ENCODE data around the gene GFOD2. TPM values are rescaled to one million over a fixed set of nuclear protein-coding genes. Genes with fewer than 3 reads are reported as not detected.

GFOD2 gene
- total RNA-seq, 1 donor from 2014 or later, result 12.5 TPM

GRCh38 chr16:67676516-67676915, 42.6 kb downstream of the GFOD2 start:
- Histone ChIP-seq H3K27ac (ENCODE audit: low read depth, low read length) (no peak overlapping the region), H3K27me3 (ENCODE audit: control insufficient read depth in 3 of 3, insufficient read depth in 3 of 3, low read length in 3 of 3) (no peaks in the 10 kb centered on the region)

GRCh38 chr16:67675999-67676398, 43.1 kb downstream of the GFOD2 start:
- H3K27me3 ChIP-seq (ENCODE audit: control insufficient read depth in 3 of 3, insufficient read depth in 3 of 3, low read length in 3 of 3), result no peaks in the 10 kb centered on the region
- H3K36me3 ChIP-seq (ENCODE audit: control insufficient read depth in 3 of 3, insufficient read depth in 3 of 3, low read length in 3 of 3), result peaks cover 0 to 5% (median 3%) of the 10 kb centered on the region in 3 donors
- no peaks in the 10 kb centered on the region for H3K9me3 ChIP-seq (ENCODE audit: control insufficient read depth in 3 of 3, low read length in 3 of 3)
- no peak overlapping the region for H3K27ac ChIP-seq (ENCODE audit: low read depth, low read length)
- H3K9ac ChIP-seq (ENCODE audit: low read depth in 1 of 3, low read length in 3 of 3), result no peak overlapping the region
- no peak overlapping the region for H3K4me3 ChIP-seq (ENCODE audit: low read length in 3 of 3)
- H3K4me1 ChIP-seq (ENCODE audit: control insufficient read depth in 3 of 3, insufficient read depth in 3 of 3, low read length in 3 of 3), result peaks cover 15 to 27% (median 22%) of the 10 kb centered on the region in 3 donors

More at GRCh38 chr16:67676516-67676915, 42.6 kb downstream of the GFOD2 start:
- Histone ChIP-seq H3K4me3 (ENCODE audit: low read length in 3 of 3) (no peak overlapping the region), H3K9me3 (ENCODE audit: control insufficient read depth in 3 of 3, low read length in 3 of 3) (no peaks in the 10 kb centered on the region), H3K36me3 (ENCODE audit: control insufficient read depth in 3 of 3, insufficient read depth in 3 of 3, low read length in 3 of 3) (peaks cover 0 to 5% (median 3%) of the 10 kb centered on the region in 3 donors), H3K9ac (ENCODE audit: low read depth in 1 of 3, low read length in 3 of 3) (no peak overlapping the region), H3K4me1 (ENCODE audit: control insufficient read depth in 3 of 3, insufficient read depth in 3 of 3, low read length in 3 of 3) (peaks cover 15 to 27% (median 22%) of the 10 kb centered on the region in 3 donors)

GRCh38 chr16:67675579-67675935, 43.6 kb downstream of the GFOD2 start:
- Histone ChIP-seq H3K9ac (ENCODE audit: low read depth in 1 of 3, low read length in 3 of 3) (no peak overlapping the region), H3K9me3 (ENCODE audit: control insufficient read depth in 3 of 3, low read length in 3 of 3) (no peaks in the 10 kb centered on the region)

GRCh38 chr16:67674851-67675578, 44.1 kb downstream of the GFOD2 start:
- H3K27me3 ChIP-seq (ENCODE audit: control insufficient read depth in 3 of 3, insufficient read depth in 3 of 3, low read length in 3 of 3), result no peaks in the 10 kb centered on the region
- H3K9me3 ChIP-seq (ENCODE audit: control insufficient read depth in 3 of 3, low read length in 3 of 3), result no peaks in the 10 kb centered on the region
- H3K27ac ChIP-seq (ENCODE audit: low read depth, low read length), result peak overlapping the region; percentile 48
- no peak overlapping the region for H3K4me3 ChIP-seq (ENCODE audit: low read length in 3 of 3)
- H3K4me1 ChIP-seq (ENCODE audit: control insufficient read depth in 3 of 3, insufficient read depth in 3 of 3, low read length in 3 of 3), result peaks cover 15 to 27% (median 22%) of the 10 kb centered on the region in 3 donors
- peaks cover 0 to 5% (median 3%) of the 10 kb centered on the region in 3 donors for H3K36me3 ChIP-seq (ENCODE audit: control insufficient read depth in 3 of 3, insufficient read depth in 3 of 3, low read length in 3 of 3)
- peak overlapping the region in 1 of 3 donors; percentile 8 for H3K9ac ChIP-seq (ENCODE audit: low read depth in 1 of 3, low read length in 3 of 3)

More at GRCh38 chr16:67675579-67675935, 43.6 kb downstream of the GFOD2 start:
- Histone ChIP-seq H3K36me3 (ENCODE audit: control insufficient read depth in 3 of 3, insufficient read depth in 3 of 3, low read length in 3 of 3) (peaks cover 0 to 5% (median 3%) of the 10 kb centered on the region in 3 donors), H3K4me1 (ENCODE audit: control insufficient read depth in 3 of 3, insufficient read depth in 3 of 3, low read length in 3 of 3) (peaks cover 15 to 27% (median 22%) of the 10 kb centered on the region in 3 donors), H3K27ac (ENCODE audit: low read depth, low read length) (no peak overlapping the region), H3K4me3 (ENCODE audit: low read length in 3 of 3) (no peak overlapping the region), H3K27me3 (ENCODE audit: control insufficient read depth in 3 of 3, insufficient read depth in 3 of 3, low read length in 3 of 3) (no peaks in the 10 kb centered on the region)

- peak overlapping the region; percentile 78 for H3K27ac ChIP-seq (ENCODE audit: low read depth, low read length)
- H3K4me1 ChIP-seq (ENCODE audit: control insufficient read depth in 3 of 3, insufficient read depth in 3 of 3, low read length in 3 of 3), result peaks cover 15 to 27% (median 22%) of the 10 kb centered on the region in 3 donors
- no peaks in the 10 kb centered on the region for H3K27me3 ChIP-seq (ENCODE audit: control insufficient read depth in 3 of 3, insufficient read depth in 3 of 3, low read length in 3 of 3)
- H3K9me3 ChIP-seq (ENCODE audit: control insufficient read depth in 3 of 3, low read length in 3 of 3), result no peaks in the 10 kb centered on the region
- H3K9ac ChIP-seq (ENCODE audit: low read depth in 1 of 3, low read length in 3 of 3), result peak overlapping the region in 1 of 3 donors; percentile 19
- H3K4me3 ChIP-seq (ENCODE audit: low read length in 3 of 3), result no peak overlapping the region
- H3K36me3 ChIP-seq (ENCODE audit: control insufficient read depth in 3 of 3, insufficient read depth in 3 of 3, low read length in 3 of 3), result peaks cover 0 to 5% (median 3%) of the 10 kb centered on the region in 3 donors
Observed at GRCh38 chr16:67673712-67674580, 45.2 kb downstream of the GFOD2 start.

- no peaks in the 10 kb centered on the region for H3K27me3 ChIP-seq (ENCODE audit: control insufficient read depth in 3 of 3, insufficient read depth in 3 of 3, low read length in 3 of 3)
- H3K4me1 ChIP-seq (ENCODE audit: control insufficient read depth in 3 of 3, insufficient read depth in 3 of 3, low read length in 3 of 3), result peaks cover 19 to 31% (median 24%) of the 10 kb centered on the region in 3 donors
- H3K4me3 ChIP-seq (ENCODE audit: low read length in 3 of 3), result no peak overlapping the region
- peak overlapping the region; percentile 78 for H3K27ac ChIP-seq (ENCODE audit: low read depth, low read length)
- H3K36me3 ChIP-seq (ENCODE audit: control insufficient read depth in 3 of 3, insufficient read depth in 3 of 3, low read length in 3 of 3), result peaks cover 0 to 5% (median 3%) of the 10 kb centered on the region in 3 donors
- H3K9me3 ChIP-seq (ENCODE audit: control insufficient read depth in 3 of 3, low read length in 3 of 3), result no peaks in the 10 kb centered on the region
- H3K9ac ChIP-seq (ENCODE audit: low read depth in 1 of 3, low read length in 3 of 3), result peak overlapping the region in 2 of 3 donors; percentile 19 to 65
Observed at GRCh38 chr16:67672739-67673662, 46.1 kb downstream of the GFOD2 start.

GRCh38 chr16:67672306-67672705, 46.8 kb downstream of the GFOD2 start:
- no peak overlapping the region for H3K4me3 ChIP-seq (ENCODE audit: low read length in 3 of 3)
- no peak overlapping the region for H3K27ac ChIP-seq (ENCODE audit: low read depth, low read length)
- H3K9ac ChIP-seq (ENCODE audit: low read depth in 1 of 3, low read length in 3 of 3), result no peak overlapping the region
- H3K27me3 ChIP-seq (ENCODE audit: control insufficient read depth in 3 of 3, insufficient read depth in 3 of 3, low read length in 3 of 3), result no peaks in the 10 kb centered on the region
- no peaks in the 10 kb centered on the region for H3K9me3 ChIP-seq (ENCODE audit: control insufficient read depth in 3 of 3, low read length in 3 of 3)
- peaks cover 0 to 5% (median 3%) of the 10 kb centered on the region in 3 donors for H3K36me3 ChIP-seq (ENCODE audit: control insufficient read depth in 3 of 3, insufficient read depth in 3 of 3, low read length in 3 of 3)
- peaks cover 26 to 38% (median 31%) of the 10 kb centered on the region in 3 donors for H3K4me1 ChIP-seq (ENCODE audit: control insufficient read depth in 3 of 3, insufficient read depth in 3 of 3, low read length in 3 of 3)

- Histone ChIP-seq H3K36me3 (ENCODE audit: control insufficient read depth in 3 of 3, insufficient read depth in 3 of 3, low read length in 3 of 3) (peaks cover 0 to 2% (median 0%) of the 10 kb centered on the region in 3 donors), H3K9ac (ENCODE audit: low read depth in 1 of 3, low read length in 3 of 3) (no peak overlapping the region), H3K4me3 (ENCODE audit: low read length in 3 of 3) (no peak overlapping the region), H3K9me3 (ENCODE audit: control insufficient read depth in 3 of 3, low read length in 3 of 3) (no peaks in the 10 kb centered on the region), H3K4me1 (ENCODE audit: control insufficient read depth in 3 of 3, insufficient read depth in 3 of 3, low read length in 3 of 3) (peaks cover 33 to 49% (median 36%) of the 10 kb centered on the region in 3 donors), H3K27ac (ENCODE audit: low read depth, low read length) (no peak overlapping the region), H3K27me3 (ENCODE audit: control insufficient read depth in 3 of 3, insufficient read depth in 3 of 3, low read length in 3 of 3) (no peaks in the 10 kb centered on the region)
Observed at GRCh38 chr16:67669499-67670101, 49.5 kb downstream of the GFOD2 start.
